H1 (cell line): Measurements from ENCODE around the gene OXCT2.
A peak's percentile ranks its signal among the peaks of the same experiment; 100 is the strongest.

ENCODE experiments used
- CTCF ChIP-seq, 3 experiments: IDR thresholded peaks; 1 replicate in 2 of 3; 2 replicates in 1 of 3; pipeline versions ENCODE4 v1.5.1 to v1.6.1; 2011; ENCODE audit warnings: low read length in 3 of 3, mild to moderate bottlenecking in 3 of 3, inconsistent platforms in 2 of 3, low read depth in 1 of 3, moderate library complexity in 1 of 3; ENCODE audit not compliant: insufficient read depth in 1 of 3; ENCODE audit errors: control extremely low read depth in 1 of 3
- EP300 ChIP-seq, 2 experiments: IDR thresholded peaks; 1 replicate in 1 of 2; 2 replicates in 1 of 2; pipeline ENCODE4 v1.6.1; 2011 to 2012; ENCODE audit warnings: low read depth in 2 of 2, low read length in 2 of 2, mild to moderate bottlenecking in 2 of 2, borderline replicate concordance in 1 of 2, inconsistent platforms in 1 of 2, moderate library complexity in 1 of 2
- EZH2 ChIP-seq: fragments of 200-600 bp; sonication (generic); IDR thresholded peaks from 2 replicates; pipeline ENCODE4 v1.7.1; 2012; ENCODE audit warnings: low read depth, mild to moderate bottlenecking, moderate library complexity, low read length, inconsistent platforms; ENCODE audit not compliant: severe bottlenecking
- MAX ChIP-seq: IDR thresholded peaks from 2 replicates; pipeline ENCODE4 v1.6.1; 2012; ENCODE audit warnings: inconsistent platforms
- PHF8 ChIP-seq: fragments of 200-600 bp; sonication (generic); conservative IDR thresholded peaks from 2 replicates; pipeline ENCODE4 v1.7.1; 2012; ENCODE audit warnings: low read depth, mild to moderate bottlenecking, inconsistent platforms, low read length, moderate library complexity
- POLR2AphosphoS5 ChIP-seq: IDR thresholded peaks from 2 replicates; pipeline ENCODE4 v1.6.1; 2011; ENCODE audit warnings: low read depth, low read length
- SP2 ChIP-seq: IDR thresholded peaks from 2 replicates; pipeline ENCODE4 v1.6.1; 2012; ENCODE audit warnings: mild to moderate bottlenecking, low read length, inconsistent platforms

- TF ChIP-seq SP2 (no peak), EZH2 (no peak), CTCF (IDR thresholded peaks at IDR 0.05; ENCODE audit: control extremely low read depth in 1 of 3, insufficient read depth in 1 of 3, low read depth in 1 of 3, low read length in 3 of 3) (peak; percentile 73 to 85 (median 78)), EP300 (IDR thresholded peaks at IDR 0.05; ENCODE audit: borderline replicate concordance in 1 of 2, low read depth in 2 of 2, low read length in 2 of 2) (no peak), MAX (peak; percentile 54; the same call in 1 of the 2 replicates), POLR2AphosphoS5 (no peak), PHF8 (no peak)
These were observed 28.8 kb upstream of the OXCT2 start for GRCh38 chr1:39799770-39800470.
